GM19463 (cell line): ENCODE data around the gene GDPD1.
A peak's percentile ranks its signal among the peaks of the same experiment; 100 is the strongest.
"Not testable (repeated sequence)": the region's sequence is repeated elsewhere in the genome, so short reads cannot be mapped to it uniquely, and the experiment has no call there.

Source experiments
- ATAC-seq: cut with Tn5 transposase; IDR thresholded peaks from one replicate; pipeline ENCODE4 v1.9.1; 2021; ENCODE audit warnings: mild to moderate bottlenecking, moderate library complexity; ENCODE audit not compliant: unreplicated experiment

Gene GDPD1

DNA sequence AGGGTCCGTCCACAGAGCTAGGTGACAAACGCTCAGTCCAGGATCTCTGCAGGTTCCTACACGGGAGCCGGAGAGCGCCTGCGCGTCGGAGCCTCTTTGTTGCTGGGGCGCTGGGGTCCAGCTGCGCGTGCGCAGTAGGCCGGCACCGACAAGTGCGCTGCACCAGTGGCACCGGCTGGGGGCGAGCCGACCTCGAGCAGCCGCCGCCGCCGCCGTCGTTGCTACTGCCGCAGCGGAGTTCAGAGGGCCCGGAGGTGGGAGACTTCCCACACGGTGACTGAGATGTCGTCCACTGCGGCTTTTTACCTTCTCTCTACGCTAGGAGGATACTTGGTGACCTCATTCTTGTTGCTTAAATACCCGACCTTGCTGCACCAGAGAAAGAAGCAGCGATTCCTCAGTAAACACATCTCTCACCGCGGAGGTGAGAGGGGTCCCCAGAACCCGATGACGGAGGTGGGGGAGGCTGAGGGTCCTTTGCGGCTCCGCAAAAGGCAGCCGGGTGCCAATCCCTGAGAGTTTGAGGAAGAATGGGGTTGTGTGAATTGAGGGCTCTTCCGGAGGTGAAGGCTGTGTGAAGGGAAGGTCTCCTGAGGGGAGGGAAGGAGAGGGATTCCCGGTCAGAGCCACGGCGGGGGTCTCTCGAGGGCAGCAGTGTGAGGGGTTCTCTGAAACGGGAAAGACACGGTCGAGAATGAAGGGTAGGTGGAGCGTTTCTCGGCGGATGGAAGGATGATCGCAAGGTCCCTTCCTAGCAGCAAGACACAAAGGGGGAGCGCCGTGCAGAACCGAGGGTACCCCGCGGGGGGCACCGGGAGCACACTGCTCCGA is at the start of gene GDPD1:
Gene GDPD1 (plus strand): TSS at position 184 of the 831 bp plus-strand sequence. CDS start 99 bp downstream, at position 283.
- peak; percentile 95 for ATAC-seq

DNA sequence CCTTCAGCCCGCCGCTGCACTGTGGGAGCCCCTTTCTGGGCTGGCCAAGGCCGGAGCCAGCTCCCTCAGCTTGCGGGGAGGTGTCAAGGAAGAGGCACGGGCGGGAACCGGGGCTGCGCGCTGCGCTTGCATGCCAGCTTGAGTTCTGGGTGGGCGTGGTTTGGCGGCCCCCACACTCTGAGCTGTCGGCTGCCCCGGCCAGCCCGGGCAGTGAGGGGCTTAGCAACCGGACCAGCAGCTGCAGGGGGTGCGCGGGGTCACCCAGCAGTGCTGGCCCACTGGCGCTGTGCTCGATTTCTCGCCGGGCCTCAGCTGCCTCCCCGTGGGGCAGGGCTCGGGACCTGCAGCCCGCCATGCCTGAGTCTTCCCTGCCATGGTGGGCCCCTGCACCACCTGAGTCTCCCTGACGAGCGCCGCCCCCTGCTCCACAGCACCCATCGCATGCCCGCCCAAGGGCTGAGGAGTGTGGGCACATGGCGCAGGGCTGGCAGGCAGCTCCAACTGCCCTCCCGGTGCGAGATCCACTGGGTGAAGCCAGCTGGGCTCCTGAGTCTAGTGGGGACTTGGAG is 47.8 kb upstream of the GDPD1 start:
- no peak for ATAC-seq

- ATAC-seq: no peak
Observed at GRCh38 chr17:59174671-59175070, 45.6 kb upstream of the GDPD1 start.

DNA sequence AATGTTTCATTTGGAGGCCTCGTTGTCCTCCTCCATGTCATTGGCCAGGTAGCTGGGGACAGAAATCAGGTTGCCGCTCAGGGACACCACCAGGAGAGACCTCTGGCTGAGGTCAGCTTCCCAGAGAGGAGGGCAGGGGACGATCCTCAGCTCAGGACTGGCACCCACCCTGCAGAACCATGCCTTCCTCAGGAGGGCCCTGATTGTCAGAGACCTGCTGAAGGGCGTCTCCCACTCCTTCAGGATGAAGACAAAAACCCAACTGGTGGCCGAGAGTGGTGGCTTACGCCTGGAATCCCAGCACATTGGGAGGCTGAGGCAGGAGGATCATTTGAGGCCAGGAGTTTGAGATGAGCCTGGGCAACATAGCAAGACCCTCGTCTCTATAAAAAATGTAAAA is 45.2 kb upstream of the GDPD1 start:
- ATAC-seq: no peak

GRCh38 chr17:59178266-59178985 is 41.9 kb upstream of the GDPD1 start:
- no peak for ATAC-seq

DNA sequence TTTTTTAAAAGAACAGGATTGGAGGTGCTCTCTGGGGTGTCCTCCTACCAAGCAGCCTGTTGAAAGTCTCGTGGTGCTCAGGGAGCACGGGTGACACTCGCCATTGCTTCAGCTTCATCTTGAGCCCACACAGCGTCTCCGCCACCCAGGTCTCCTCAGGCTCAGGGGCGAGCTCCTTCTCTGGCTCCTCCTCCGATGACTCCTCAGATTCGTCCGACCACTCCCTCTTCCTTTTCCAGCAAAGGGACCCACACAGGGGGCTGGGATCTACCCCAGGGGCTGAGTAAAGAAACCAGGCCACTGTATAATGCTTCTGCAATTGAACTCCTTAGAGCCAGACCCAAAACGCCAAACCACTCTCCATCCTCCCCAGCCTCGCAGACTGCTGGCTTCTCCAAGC is 40.7 kb upstream of the GDPD1 start:
- not testable (repeated sequence) for ATAC-seq

DNA sequence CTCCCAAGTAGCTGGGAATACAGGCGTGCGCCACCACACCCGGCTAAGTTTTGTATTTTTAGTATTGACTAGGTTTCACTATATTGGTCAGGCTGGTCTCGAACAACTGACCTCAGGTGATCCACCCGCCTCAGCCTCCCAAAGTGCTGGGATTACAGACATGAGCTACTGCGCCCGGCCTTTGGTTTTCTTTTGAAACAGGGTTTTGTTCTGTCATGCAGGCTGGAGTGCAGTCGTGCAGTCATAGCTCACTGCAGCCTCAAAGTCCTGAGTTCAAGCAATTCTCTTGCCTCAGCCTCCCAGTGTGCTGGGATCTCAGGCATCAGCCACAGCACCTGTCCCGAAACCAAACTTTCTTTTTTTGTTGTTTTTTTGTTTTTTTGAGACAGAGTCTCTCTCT is 39.7 kb upstream of the GDPD1 start:
- ATAC-seq: no peak

DNA sequence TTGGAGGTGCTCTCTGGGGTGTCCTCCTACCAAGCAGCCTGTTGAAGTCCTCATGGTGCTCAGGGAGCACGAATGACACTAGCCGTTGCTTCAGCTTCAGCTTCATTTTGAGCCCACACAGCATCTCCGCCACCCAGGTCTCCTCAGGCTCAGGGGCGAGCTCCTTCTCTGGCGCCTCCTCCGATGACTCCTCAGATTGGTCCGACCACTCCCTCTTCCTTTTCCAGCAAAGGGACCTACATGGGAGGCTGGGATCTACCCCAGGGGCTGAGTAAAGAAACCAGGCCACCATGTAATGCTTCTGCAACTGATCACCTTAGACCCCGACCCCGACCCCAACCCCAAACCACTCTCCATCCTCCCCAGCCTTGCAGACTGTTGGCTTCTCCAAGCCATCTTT is 38.8 kb upstream of the GDPD1 start:
- no peak for ATAC-seq

GRCh38 chr17:59185997-59186396 is 34.3 kb upstream of the GDPD1 start:
- no peak for ATAC-seq

GRCh38 chr17:59186850-59187249 is 33.5 kb upstream of the GDPD1 start:
- ATAC-seq: no peak

DNA sequence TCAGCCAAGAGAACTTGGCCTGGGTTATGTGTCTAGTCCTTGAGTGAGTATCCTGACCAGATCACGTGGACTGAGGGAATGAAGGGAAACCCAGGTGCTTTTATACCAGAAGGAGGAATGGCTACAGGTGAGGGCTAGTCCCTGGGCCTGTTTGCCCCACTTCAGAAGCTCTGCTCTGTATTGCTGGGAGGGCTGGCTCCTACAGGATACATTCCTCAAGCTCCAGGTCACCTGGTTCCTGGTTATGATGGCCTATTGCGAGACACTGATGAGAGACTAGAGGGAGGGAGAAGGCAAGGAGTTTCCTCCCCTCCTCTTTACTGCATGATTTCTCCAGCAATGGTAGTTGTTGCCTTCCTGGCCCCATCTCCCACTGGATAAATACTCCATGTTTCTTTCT is 29.5 kb upstream of the GDPD1 start:
- no peak for ATAC-seq

DNA sequence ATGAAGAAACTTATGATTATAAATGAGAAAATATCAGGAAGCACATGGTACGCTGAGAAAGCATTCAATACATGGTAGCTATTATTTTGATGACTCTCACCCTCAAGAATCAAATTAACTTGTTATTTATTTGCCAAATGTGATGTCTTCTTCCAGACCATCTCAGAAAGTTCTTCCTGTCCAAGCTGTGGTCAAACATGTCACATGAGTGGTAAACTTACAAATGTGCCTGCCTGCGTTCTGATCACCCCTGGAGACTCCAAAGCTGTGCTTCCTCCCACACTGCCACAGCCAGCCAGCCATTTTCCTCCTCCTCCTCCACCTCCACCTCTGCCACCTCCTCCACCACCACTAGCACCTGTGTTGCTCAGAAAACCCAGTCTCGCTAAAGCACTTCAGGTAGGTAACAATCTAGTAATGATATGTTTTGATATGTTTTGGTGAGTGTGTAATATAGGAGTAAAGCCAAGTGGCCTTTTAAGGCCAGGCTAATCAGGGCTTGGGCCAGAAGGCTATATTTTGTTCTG is 26.9 kb upstream of the GDPD1 start:
- no peak for ATAC-seq

DNA sequence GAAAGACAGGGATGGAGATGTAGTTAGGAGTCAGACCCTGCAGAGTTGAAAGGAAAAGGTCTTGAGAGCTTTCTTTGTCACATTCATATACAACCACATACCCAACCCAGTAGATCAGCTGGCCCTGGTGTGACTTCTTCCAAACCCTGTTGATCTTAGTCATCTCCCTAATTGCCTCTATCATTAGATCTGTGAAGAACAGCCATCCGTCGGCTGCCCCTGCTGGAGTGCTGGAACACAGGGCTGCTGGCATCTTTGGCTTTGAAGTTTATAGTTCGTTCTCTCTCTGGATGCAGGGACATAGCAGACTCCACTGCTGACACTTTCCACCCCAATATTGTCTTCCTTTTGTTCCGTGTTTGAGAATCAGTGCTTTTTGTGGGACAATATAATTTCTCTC is 20.9 kb upstream of the GDPD1 start:
- no peak for ATAC-seq

GRCh38 chr17:59202320-59202719 is 18.0 kb upstream of the GDPD1 start:
- no peak for ATAC-seq

- no peak for ATAC-seq
Observed at GRCh38 chr17:59219370-59219769, 941 bp upstream of the GDPD1 start.

- ATAC-seq: no peak
Observed at GRCh38 chr17:59219992-59220327, 351 bp upstream of the GDPD1 start.

- ATAC-seq: no peak
Observed at GRCh38 chr17:59221159-59221847, 992 bp downstream of the GDPD1 start.

GRCh38 chr17:59223813-59224212 is 3.5 kb downstream of the GDPD1 start:
- no peak for ATAC-seq

- ATAC-seq: not testable (repeated sequence)
Observed at GRCh38 chr17:59228588-59228987, 8.3 kb downstream of the GDPD1 start.

DNA sequence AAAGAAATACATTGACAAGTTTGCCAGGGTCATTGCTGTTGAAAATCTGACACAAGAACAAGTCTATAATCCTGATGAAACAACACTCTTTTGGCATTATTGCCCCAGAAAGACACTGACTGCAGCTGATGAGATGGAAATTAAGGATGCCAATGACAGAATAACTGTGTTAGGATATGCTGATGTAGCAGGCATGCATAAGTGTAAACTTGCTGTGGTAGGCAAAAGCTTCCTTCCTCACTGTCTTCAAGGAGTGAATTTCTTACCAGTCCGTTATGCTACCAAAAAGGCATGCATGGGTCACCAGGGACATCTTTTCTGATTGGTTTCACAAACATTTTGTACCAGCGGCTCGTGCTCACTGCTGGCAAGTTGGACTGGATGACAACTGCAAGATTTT is 10.5 kb downstream of the GDPD1 start:
- no peak for ATAC-seq

- ATAC-seq: no peak
Observed at GRCh38 chr17:59234631-59235030, 14.3 kb downstream of the GDPD1 start.
